Keratinocyte (primary cell): ENCODE data around the gene PPRC1.

ENCODE experiments used
- CTCF ChIP-seq, 3 experiments: IDR thresholded peaks in 1 of 3; conservative IDR thresholded peaks in 1 of 3; optimal IDR thresholded peaks in 1 of 3; 2 replicates in 2 of 3; 3 replicates in 1 of 3; pipeline versions ENCODE3 to v1.5.1; 2011; ENCODE audit warnings: low read length in 3 of 3, mild to moderate bottlenecking in 3 of 3, moderate library complexity in 2 of 3, control low read depth in 1 of 3, inconsistent platforms in 1 of 3; ENCODE audit not compliant: insufficient read depth in 2 of 3; ENCODE audit errors: extremely low read depth in 1 of 3
- EZH2 ChIP-seq: IDR thresholded peaks from one replicate; pipeline ENCODE4 v1.6.1; 2012; ENCODE audit warnings: inconsistent platforms, mild to moderate bottlenecking, low read length, moderate library complexity

- TF ChIP-seq CTCF (optimal IDR thresholded peaks at IDR 0.05 in 1 of 3, IDR thresholded peaks at IDR 0.05 in 1 of 3, conservative IDR thresholded peaks at IDR 0.05 in 1 of 3; ENCODE audit: extremely low read depth in 1 of 3, insufficient read depth in 2 of 3, low read length in 3 of 3) (no peak), EZH2 (no peak)
Measured at GRCh38 chr10:102195296-102195870, 62.5 kb downstream of the PPRC1 start.
